HL-60/S4 treated with phorbol 12-myristate 13-acetate at 8.2 ng/mL for 4 days and 3 days (cell line): ENCODE measurements around the gene RGL3.
"Not testable (repeated sequence)": the region's sequence is repeated elsewhere in the genome, so short reads cannot be mapped to it uniquely, and the experiment has no call there.

Source experiments
- in situ Hi-C: fragments of 300-500 bp; cut with MboI; formaldehyde crosslinking; loops from 2 replicates; pipeline ENCODE4 v1.15.0; 2022; ENCODE audit warnings: low sequenced_read_pairs

Gene RGL3

GRCh38 chr19:11384778-11385129, 34.4 kb downstream of the RGL3 start:
- in situ Hi-C loops, result no loop called here

DNA sequence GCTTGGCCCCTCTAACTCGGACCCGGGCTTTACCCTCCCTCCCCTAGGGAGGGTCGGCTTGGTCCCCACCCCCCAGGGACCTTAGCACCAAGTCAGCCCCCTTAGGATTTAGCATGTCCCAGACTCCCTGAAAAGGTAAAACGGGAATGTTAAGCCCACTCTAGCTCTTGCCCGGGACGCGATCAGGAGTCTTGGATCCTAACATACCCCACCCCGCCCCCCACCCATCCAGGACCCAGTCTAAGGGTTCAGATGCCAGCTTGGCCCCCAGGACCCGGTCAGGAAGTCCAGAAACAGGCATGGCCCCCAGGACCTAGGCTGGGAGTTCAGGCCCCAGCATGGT, 35.4 kb downstream of the RGL3 start:
- in situ Hi-C loops, result no loop called here

DNA sequence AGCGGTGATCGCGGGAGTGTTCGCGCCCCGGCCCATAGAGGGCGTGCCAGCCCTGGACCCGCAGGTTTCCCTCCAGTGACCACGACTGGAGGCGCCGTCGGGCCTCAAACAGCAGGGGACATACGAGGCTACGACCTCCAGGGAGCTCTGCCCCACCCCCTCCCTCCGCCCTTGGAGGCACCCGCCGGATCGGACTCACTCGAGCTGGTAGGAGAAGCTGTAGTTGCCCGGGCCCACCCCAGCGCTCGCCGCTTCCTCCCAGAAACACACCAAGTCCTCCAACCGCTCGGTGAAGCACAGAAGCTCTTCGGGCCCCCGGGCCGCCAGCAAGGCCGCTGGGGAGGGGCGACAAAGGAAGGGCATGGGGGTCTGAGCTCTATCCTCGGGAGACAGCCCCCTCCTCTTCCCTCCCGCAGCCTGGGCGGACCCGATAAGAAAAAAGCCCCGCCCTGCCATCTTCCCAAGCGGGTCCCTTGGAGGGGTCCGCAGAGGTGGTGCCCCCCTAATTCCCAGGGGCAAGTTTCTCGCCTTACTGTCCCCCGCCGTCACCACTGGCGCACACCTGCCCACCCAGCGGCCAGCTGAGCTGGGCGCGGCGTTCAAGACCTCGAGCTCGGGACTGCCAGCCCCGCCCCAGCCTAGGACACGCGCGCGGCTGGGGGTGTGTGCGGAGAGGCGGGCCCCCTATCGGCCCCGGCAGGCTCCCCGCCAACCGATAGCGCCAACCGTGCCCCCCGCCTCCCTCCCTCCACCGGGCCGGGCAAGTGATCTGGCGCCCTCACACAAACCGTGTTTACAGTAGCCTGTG, 36.0 kb downstream of the RGL3 start:
- in situ Hi-C loops, result no loop called here

DNA sequence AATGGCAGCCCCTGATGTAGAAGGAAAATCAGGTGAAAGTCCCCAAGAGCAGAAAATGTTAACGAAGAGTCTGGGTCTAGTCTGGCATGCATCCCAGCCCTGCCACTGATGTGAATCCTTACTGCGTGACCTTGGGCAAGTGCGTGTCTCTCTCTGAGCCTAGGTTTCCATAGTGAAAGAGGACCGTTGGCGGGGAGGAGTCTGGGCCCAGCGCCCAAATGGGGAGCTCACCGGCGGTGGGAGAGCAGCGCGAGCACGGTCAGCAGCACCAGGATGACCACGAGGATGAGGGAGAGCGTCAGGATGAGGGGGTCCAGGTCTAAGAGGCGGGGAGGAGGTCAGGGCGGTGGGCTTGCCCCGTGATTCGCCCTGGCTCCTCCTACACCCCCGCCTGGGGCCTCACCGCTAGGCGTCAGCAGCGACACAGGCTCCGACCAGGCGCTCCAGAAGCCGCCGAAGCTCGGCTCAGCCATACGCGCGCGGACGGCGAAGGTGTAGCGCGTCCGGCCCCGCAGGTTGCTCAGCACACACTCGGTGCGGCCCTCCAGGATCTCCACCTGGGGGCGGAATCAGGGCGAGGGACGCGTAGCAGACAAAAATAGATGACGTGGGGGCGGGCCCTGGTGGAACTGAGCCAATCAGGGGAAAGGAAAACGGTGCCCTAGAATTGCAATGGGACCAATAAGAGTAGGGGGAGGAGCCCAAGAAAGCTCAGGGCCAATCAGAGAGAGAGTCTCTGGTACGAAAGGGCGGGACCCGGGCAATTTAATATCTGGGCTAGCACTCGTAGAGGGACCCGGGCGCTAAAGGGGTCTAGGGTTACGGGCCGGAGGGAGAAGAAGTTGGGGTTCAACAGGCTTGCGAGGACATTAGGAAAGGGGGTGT, 38.2 kb downstream of the RGL3 start:
- in situ Hi-C loops, result no loop called here

DNA sequence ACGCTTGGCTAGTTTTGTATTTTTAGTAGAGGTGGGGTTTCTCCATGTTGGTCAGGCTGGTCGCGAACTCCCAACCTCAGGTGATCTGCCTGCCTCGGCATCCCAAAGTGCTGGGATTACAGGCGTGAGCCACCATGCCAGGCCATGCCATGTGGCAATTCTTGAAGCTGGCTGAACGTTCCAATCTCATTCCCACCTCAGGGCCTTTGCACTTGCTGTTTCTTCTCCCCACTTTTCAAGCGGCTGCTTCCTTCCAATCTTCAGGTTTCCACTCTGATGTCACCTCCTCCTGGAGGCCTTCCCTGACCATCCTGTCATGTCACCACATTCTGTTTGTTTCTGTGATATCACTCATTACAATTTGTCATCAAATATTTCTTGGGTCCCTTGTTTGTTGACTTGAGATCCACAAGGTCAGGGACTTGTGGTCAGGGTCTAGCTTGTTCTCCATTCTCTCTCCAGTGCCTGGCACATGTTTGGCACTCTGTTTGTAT, 39.2 kb downstream of the RGL3 start:
- in situ Hi-C loops, result no loop called here

DNA sequence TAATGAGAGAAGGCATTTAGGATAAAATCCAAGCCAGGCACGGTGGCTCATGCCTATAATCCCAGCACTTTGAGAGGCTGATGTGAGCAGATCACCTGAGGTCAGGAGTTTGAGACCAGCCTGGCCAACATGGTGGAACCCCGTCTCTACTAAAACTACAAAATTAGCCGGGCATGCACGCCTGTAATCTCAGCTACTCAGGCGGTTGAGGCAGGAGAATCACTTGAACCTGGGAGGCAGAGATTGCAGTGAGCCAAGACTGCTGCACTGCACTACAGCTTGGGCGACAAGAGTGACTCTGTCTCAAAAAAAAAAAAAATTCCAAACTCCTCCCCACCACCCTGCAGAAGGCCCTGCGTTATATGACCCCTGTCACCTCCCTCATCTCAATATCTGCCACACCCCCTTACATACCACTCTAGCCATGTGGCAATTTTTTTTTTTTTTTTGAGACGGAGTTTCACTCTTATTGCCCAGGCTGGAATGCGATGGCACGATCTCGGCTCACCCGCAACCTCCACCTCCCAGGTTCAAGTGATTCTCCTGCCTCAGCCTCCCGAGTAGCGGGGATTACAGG, 39.8 kb downstream of the RGL3 start:
- in situ Hi-C loops, result not testable (repeated sequence)

DNA sequence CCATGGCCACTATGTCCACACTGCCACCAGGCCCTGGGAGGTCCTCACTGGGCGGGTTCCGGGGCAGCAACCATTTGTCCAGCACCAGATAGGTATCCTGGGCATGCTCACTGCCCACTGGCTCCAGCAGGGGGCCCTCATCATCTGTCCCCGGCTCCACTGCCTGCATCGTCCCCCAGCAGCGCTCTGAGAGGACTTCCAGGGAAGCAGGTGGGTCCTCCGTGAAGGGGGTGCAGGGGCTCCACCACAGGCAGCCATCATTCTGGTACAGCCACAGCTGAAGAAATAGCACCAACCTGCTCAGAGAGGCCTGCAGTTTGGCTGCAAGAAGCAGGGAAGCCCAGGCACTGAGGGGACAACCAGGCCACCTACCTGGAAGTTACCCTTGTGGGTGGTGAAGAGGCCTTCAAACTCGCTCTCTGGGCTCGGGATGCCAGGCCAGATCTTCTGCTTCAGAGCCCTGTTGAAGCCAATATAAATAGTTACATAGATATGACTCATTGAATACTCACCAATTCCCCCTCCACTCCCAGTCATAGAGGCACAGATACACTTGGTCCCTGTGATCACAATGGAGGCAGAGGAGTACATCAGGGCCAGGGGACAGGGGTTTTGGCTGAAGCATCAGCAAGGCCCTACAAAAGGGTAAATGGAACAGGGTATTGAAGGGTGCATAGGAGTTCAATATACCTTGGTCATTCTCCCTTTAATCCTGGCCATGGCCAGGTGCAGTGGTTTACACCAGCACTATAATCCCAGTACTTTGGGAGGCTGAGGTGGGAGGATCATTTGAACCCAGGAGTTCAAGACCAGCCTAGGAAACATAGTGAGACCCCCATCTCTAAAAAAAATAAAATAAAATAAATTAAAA, 40.6 kb downstream of the RGL3 start:
- in situ Hi-C loops, result no loop called here

DNA sequence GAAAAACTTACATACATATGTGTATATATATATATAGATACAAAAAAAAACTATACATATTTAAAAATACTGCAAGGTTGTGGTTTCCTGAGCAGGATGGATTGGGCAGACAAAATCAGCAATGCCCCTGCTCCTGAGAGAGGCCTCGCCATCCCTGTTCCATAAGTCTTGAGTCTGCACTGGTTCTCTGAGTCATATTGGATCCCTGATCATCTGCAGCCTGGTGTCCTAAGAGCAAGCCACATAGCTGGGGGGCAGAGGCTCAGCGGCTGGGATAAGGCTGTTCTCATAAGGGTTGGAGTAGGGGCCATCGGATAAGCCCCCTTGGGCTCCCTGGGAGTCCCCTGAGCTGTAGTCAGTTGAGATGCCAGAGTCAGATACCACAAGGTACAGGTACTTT, 41.4 kb downstream of the RGL3 start:
- in situ Hi-C loops, result no loop called here

- in situ Hi-C loops, result no loop called here
Observed at GRCh38 chr19:11377237-11377636, 41.9 kb downstream of the RGL3 start.

DNA sequence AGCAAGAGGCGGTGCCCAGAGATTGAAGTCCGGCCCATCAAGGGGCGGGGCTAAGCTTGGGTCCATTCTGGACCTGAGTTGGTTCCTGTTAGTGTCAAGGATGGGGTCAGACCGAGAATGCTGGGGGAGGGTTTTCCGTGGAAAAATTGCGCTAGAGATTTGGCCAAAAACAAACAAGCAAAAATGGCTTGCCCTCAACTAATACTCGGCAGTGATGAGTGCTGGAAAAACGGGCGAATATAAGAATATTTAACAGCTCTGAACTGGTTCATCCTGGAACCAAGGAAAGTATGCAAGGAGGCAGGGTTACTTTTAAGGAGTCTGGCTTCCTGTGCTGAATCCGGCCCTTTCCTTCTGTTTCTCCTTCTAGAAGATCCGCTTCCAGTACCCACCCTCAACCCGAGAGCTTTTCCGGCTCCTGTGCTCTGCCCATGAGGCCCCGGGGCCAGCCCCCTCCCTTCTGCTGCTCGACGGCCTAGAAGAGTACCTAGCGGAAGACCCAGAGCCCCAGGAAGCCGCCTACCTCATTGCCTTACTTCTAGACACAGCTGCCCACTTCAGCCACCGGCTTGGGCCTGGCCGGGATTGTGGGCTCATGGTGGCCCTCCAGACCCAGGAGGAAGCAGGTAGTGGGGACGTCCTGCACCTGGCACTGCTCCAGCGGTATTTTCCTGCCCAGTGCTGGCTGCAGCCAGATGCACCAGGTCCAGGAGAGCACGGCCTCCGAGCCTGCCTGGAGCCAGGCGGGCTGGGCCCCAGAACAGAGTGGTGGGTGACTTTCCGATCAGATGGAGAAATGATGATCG, 43.8 kb downstream of the RGL3 start:
- in situ Hi-C loops, result no loop called here

- in situ Hi-C loops, result no loop called here
Observed at GRCh38 chr19:11374433-11375142, 44.5 kb downstream of the RGL3 start, which contains the start of gene SWSAP1. TSS of gene SWSAP1 (plus strand) at chr19:11374666. CDS start at chr19:11374681, 15 bp downstream.

GRCh38 chr19:11373885-11374432, 45.2 kb downstream of the RGL3 start:
- in situ Hi-C loops, result no loop called here

- in situ Hi-C loops, result no loop called here
Observed at GRCh38 chr19:11373166-11373884, 45.8 kb downstream of the RGL3 start.

GRCh38 chr19:11370744-11371143, 48.4 kb downstream of the RGL3 start:
- in situ Hi-C loops, result no loop called here

DNA sequence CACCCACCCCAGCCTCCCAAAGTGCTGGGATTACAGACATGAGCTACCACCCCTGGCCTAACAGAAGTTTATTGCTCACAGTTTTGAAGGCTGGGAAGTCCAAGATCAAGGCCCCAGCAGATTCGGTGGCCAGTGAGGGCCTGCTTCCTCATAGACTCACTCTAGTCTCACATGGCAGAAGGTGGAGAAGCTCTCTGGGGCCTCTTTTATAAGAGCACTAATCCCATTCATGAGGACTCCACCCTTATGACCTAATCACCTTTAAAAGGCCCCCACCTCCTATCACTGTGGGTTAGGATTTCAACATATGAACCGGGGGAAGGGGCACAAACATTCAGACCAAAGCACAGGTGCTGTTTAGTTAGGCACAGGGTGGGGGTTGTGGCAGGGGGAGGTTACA, 51.6 kb downstream of the RGL3 start:
- in situ Hi-C loops, result no loop called here

GRCh38 chr19:11365557-11366117, 53.5 kb downstream of the RGL3 start:
- in situ Hi-C loops, result no loop called here

GRCh38 chr19:11364935-11365334, 54.2 kb downstream of the RGL3 start:
- in situ Hi-C loops, result no loop called here
